ENCODE results near the gene EEF1B2.

The EEF1B2 gene

GRCh38 chr2:206125901-206126300 lies 33.8 kb upstream of the EEF1B2 start:
- TF ChIP-seq POLR2A (IDR thresholded peaks at IDR 0.05; ENCODE audit: extremely low read depth, insufficient read length) (no peak), MYC (IDR thresholded peaks at IDR 0.05; ENCODE audit: low read depth, low read length) (no peak)
- TF ChIP-seq, protein P1, sequence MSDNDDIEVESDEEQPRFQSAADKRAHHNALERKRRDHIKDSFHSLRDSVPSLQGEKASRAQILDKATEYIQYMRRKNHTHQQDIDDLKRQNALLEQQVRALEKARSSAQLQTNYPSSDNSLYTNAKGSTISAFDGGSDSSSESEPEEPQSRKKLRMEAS (IDR thresholded peaks at IDR 0.05; ENCODE audit: low read depth, low read length): no peak
- TF ChIP-seq, protein P2, sequence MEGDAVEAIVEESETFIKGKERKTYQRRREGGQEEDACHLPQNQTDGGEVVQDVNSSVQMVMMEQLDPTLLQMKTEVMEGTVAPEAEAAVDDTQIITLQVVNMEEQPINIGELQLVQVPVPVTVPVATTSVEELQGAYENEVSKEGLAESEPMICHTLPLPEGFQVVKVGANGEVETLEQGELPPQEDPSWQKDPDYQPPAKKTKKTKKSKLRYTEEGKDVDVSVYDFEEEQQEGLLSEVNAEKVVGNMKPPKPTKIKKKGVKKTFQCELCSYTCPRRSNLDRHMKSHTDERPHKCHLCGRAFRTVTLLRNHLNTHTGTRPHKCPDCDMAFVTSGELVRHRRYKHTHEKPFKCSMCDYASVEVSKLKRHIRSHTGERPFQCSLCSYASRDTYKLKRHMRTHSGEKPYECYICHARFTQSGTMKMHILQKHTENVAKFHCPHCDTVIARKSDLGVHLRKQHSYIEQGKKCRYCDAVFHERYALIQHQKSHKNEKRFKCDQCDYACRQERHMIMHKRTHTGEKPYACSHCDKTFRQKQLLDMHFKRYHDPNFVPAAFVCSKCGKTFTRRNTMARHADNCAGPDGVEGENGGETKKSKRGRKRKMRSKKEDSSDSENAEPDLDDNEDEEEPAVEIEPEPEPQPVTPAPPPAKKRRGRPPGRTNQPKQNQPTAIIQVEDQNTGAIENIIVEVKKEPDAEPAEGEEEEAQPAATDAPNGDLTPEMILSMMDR (IDR thresholded peaks at IDR 0.05; ENCODE audit: low read depth, low read length): no peak
- no peak overlapping the region for H3K4me3 ChIP-seq (ENCODE audit: low read depth, low read length)
- DNase-seq (ENCODE audit: low read depth): no peak

DNA sequence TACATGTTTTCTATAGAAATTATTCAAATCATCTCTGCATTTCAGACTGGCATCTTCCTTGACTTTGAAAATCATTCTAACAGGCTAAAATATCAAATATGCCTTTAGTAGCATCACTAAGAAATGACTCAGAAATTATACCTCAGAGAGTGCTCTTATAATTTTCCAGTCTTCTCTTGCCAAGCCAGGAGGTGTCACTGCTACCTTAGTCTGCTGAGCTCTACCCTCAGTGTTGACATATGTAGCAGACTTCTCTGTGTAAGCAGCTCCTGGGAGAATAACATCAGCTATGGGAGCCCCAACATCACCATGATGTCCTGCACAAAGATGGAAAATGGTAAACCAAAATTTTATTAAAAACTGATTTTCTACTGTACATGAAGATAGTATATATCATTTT lies 32.0 kb upstream of the EEF1B2 start:
- H3K4me3 ChIP-seq (ENCODE audit: low read depth, low read length): no peak overlapping the region
- peak; percentile 41 for DNase-seq (ENCODE audit: low read depth)
- TF ChIP-seq, protein P1 (IDR thresholded peaks at IDR 0.05; ENCODE audit: low read depth, low read length): no peak
- TF ChIP-seq, protein P2 (IDR thresholded peaks at IDR 0.05; ENCODE audit: low read depth, low read length): no peak
- TF ChIP-seq POLR2A (IDR thresholded peaks at IDR 0.05; ENCODE audit: extremely low read depth, insufficient read length) (no peak), MYC (IDR thresholded peaks at IDR 0.05; ENCODE audit: low read depth, low read length) (no peak)

DNA sequence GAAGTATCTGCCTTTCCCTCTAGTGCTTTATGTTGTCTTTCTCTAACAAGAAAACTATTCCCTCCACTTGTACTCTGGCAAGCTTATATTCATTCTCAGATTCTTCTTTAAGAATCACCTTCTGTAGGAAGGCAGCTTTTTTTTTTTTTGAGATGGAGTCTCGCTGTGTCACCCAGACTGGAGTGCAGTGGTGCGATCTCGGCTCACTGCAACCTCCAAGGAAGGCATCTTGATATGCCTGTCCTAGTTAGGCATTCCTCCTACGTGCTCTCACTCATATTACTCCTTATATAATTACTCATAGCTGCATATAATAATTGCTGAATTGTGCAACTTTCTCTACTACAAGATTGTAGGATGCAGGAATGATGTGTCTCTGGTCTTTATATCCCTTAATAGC lies 16.2 kb upstream of the EEF1B2 start:
- no peak for DNase-seq (ENCODE audit: low read depth)
- TF ChIP-seq POLR2A (IDR thresholded peaks at IDR 0.05; ENCODE audit: extremely low read depth, insufficient read length) (no peak), MYC (IDR thresholded peaks at IDR 0.05; ENCODE audit: low read depth, low read length) (no peak)
- TF ChIP-seq, protein P2 (IDR thresholded peaks at IDR 0.05; ENCODE audit: low read depth, low read length): no peak
- TF ChIP-seq, protein P1 (IDR thresholded peaks at IDR 0.05; ENCODE audit: low read depth, low read length): no peak
- H3K4me3 ChIP-seq (ENCODE audit: low read depth, low read length): no peak overlapping the region

DNA sequence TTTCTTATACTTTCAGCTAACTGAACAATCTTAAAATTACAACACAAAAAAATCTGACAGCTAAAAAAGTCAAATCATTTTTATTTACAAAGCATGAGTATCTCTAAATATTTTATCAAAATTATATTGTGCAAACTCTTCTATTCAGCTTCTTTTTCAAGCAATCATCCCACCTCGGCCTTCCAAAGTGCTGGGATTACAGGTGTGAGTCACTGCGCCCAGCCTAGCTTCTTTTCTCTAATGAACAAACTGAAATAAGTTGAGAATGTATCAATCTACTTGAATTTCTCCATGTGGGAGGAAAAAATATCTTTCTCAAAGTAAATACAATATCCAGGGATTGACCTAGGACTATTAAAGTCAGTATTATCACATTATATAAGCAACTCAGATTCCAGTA lies 15.3 kb upstream of the EEF1B2 start:
- no peak for DNase-seq (ENCODE audit: low read depth)
- no peak for TF ChIP-seq MYC (IDR thresholded peaks at IDR 0.05; ENCODE audit: low read depth, low read length)
- TF ChIP-seq, protein P2 (IDR thresholded peaks at IDR 0.05; ENCODE audit: low read depth, low read length): no peak
- H3K4me3 ChIP-seq (ENCODE audit: low read depth, low read length): no peak overlapping the region

- TF ChIP-seq, protein P2 (IDR thresholded peaks at IDR 0.05; ENCODE audit: low read depth, low read length): no peak
- no peak for TF ChIP-seq MYC (IDR thresholded peaks at IDR 0.05; ENCODE audit: low read depth, low read length)
- TF ChIP-seq, protein P1 (IDR thresholded peaks at IDR 0.05; ENCODE audit: low read depth, low read length): no peak
Measured at GRCh38 chr2:206145665-206146064, 14.0 kb upstream of the EEF1B2 start.

GRCh38 chr2:206149330-206149729 lies 10.4 kb upstream of the EEF1B2 start:
- DNase-seq (ENCODE audit: low read depth): no peak
- TF ChIP-seq, protein P2 (IDR thresholded peaks at IDR 0.05; ENCODE audit: low read depth, low read length): no peak
- TF ChIP-seq MYC (IDR thresholded peaks at IDR 0.05; ENCODE audit: low read depth, low read length): no peak
- TF ChIP-seq, protein P1 (IDR thresholded peaks at IDR 0.05; ENCODE audit: low read depth, low read length): no peak
- no peak for TF ChIP-seq POLR2A (IDR thresholded peaks at IDR 0.05; ENCODE audit: extremely low read depth, insufficient read length)
- no peak overlapping the region for H3K4me3 ChIP-seq (ENCODE audit: low read depth, low read length)

More at GRCh38 chr2:206145665-206146064, 14.0 kb upstream of the EEF1B2 start:
- no peak overlapping the region for H3K4me3 ChIP-seq (ENCODE audit: low read depth, low read length)
- DNase-seq (ENCODE audit: low read depth): no peak
